Measurements from ENCODE around the gene ZMIZ1. TPM values are rescaled to one million over a fixed set of nuclear protein-coding genes. Genes with fewer than 3 reads are reported as not detected.

The ZMIZ1 gene
- total and polyA plus RNA-seq, 5 donors from 2014 or later = 1.5 to 34.8 (median 2.2) TPM

DNA sequence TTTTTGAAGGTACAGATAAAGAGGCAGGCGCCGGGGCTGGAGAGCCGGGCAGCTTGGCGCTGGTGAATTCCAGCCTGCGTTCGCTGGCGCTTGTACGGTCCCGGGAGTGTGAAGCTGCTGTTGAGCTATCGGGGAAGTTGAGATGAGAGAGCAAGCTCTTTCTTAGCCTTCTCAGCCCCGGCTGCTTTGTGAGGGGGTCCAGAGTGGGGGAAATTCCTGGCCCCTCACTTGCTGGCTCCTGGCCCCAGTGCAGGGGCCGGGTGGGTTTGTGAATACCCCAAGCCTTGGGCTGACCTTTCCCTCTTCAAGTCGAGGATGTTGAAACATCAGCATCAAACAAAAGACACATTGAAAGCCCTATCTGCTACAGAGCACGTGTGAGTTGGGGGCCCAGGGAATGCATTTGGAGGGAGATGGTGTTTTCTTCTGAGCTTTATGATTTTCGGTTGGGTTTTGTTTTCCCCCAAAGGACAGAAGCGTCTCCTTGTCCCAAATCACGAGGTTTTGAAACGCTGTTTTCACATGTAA lies 2.7 kb downstream of the ZMIZ1 start:
- peak overlapping the region in 1 of 3 donors; percentile 71 for H3K27ac Mint-ChIP-seq
- no peak for ATAC-seq (ENCODE audit: low read depth in 2 of 2)
- H3K4me1 Mint-ChIP-seq = peaks cover 0 to 68% (median 22%) of the 10 kb centered on the region in 4 donors
- peaks cover 0 to 2% (median 0%) of the 10 kb centered on the region in 7 donors for H3K9me3 Mint-ChIP-seq
- no peak for DNase-seq
- no peak overlapping the region for H3K27ac ChIP-seq (ENCODE audit: insufficient read depth, low read length, poor library complexity, severe bottlenecking)
- no peaks in the 10 kb centered on the region for H3K36me3 Mint-ChIP-seq
- H3K36me3 ChIP-seq (ENCODE audit: control insufficient read depth, insufficient read depth, low read length) = no peaks in the 10 kb centered on the region
- peaks cover 35% of the 10 kb centered on the region for H3K4me1 ChIP-seq (ENCODE audit: control insufficient read depth, insufficient read depth, low read length, poor library complexity, severe bottlenecking)
- no peaks in the 10 kb centered on the region for H3K9me3 ChIP-seq (ENCODE audit: control insufficient read depth in 2 of 2, low read length in 2 of 2)
- peak overlapping the region; percentile 80 to 90 (median 84) for H3K4me3 Mint-ChIP-seq
- no peak overlapping the region for H3K4me3 ChIP-seq (ENCODE audit: low read depth, low read length)
- peaks cover 15% of the 10 kb centered on the region for H3K27me3 Mint-ChIP-seq
- no peaks in the 10 kb centered on the region for H3K27me3 ChIP-seq (ENCODE audit: control insufficient read depth, insufficient read depth, low read length)

GRCh38 chr10:79072041-79072441 lies 3.3 kb downstream of the ZMIZ1 start:
- H3K27ac ChIP-seq (ENCODE audit: insufficient read depth, low read length, poor library complexity, severe bottlenecking) = no peak overlapping the region
- H3K4me1 Mint-ChIP-seq = peaks cover 0 to 64% (median 23%) of the 10 kb centered on the region in 4 donors
- H3K36me3 ChIP-seq (ENCODE audit: control insufficient read depth, insufficient read depth, low read length) = no peaks in the 10 kb centered on the region
- ATAC-seq (ENCODE audit: low read depth in 2 of 2) = no peak
- no peak for DNase-seq
- peak overlapping the region in 1 of 3 donors; percentile 38 for H3K27ac Mint-ChIP-seq
- H3K9me3 Mint-ChIP-seq = peaks cover 0 to 2% (median 0%) of the 10 kb centered on the region in 7 donors
- peaks cover 15% of the 10 kb centered on the region for H3K27me3 Mint-ChIP-seq
- no peaks in the 10 kb centered on the region for H3K36me3 Mint-ChIP-seq
- peaks cover 30% of the 10 kb centered on the region for H3K4me1 ChIP-seq (ENCODE audit: control insufficient read depth, insufficient read depth, low read length, poor library complexity, severe bottlenecking)
- no peak overlapping the region for H3K4me3 ChIP-seq (ENCODE audit: low read depth, low read length)
- peak overlapping the region; percentile 79 to 90 (median 82) for H3K4me3 Mint-ChIP-seq
- no peaks in the 10 kb centered on the region for H3K27me3 ChIP-seq (ENCODE audit: control insufficient read depth, insufficient read depth, low read length)
- H3K9me3 ChIP-seq (ENCODE audit: control insufficient read depth in 2 of 2, low read length in 2 of 2) = no peaks in the 10 kb centered on the region

DNA sequence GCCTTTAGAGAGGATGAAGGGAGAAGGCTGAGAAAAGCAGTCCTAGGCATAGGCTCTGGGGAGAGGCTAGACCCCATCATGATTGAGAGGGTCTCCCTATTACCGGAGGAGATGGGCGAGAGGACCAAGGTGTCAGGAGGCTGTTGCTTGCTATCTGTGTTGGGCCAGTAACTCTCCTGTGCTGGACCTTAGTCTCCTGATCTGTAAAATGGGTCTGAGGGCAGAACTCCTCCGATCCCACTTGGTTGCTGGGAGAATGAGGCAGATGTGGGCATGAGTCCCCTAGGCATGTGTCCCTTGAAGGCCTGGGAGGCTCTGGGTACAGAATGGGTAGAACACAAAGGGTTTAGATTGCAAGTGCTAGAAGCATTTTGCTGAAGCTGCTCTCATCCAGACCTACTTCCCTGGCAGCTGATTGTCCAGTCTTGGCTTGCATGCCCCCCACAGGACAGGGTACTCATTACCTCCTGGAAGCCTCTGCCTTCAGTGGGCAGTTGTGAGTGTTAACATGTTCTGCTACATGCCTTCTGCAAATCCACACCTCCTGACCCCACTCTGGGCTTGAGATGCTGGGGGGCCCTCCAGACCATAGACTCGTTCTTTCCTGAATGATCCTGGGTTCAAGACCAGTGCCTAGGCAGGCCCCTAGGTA lies 4.4 kb downstream of the ZMIZ1 start:
- Mint-ChIP-seq H3K4me3 (peak overlapping the region; percentile 50 to 83 (median 74)), H3K4me1 (peaks cover 0 to 62% (median 19%) of the 10 kb centered on the region in 4 donors), H3K27me3 (peaks cover 15% of the 10 kb centered on the region), H3K36me3 (no peaks in the 10 kb centered on the region), H3K9me3 (no peaks in the 10 kb centered on the region), H3K27ac (peak overlapping the region in 1 of 3 donors; percentile 11)
- Histone ChIP-seq H3K4me1 (ENCODE audit: control insufficient read depth, insufficient read depth, low read length, poor library complexity, severe bottlenecking) (peaks cover 28% of the 10 kb centered on the region), H3K27me3 (ENCODE audit: control insufficient read depth, insufficient read depth, low read length) (no peaks in the 10 kb centered on the region), H3K9me3 (ENCODE audit: control insufficient read depth in 2 of 2, low read length in 2 of 2) (no peaks in the 10 kb centered on the region), H3K27ac (ENCODE audit: insufficient read depth, low read length, poor library complexity, severe bottlenecking) (no peak overlapping the region), H3K36me3 (ENCODE audit: control insufficient read depth, insufficient read depth, low read length) (no peaks in the 10 kb centered on the region), H3K4me3 (ENCODE audit: low read depth, low read length) (no peak overlapping the region)
- DNase-seq = no peak
- no peak for ATAC-seq (ENCODE audit: low read depth in 2 of 2)

- no peaks in the 10 kb centered on the region for H3K36me3 ChIP-seq (ENCODE audit: control insufficient read depth, insufficient read depth, low read length)
- H3K9me3 ChIP-seq (ENCODE audit: control insufficient read depth in 2 of 2, low read length in 2 of 2) = no peaks in the 10 kb centered on the region
- no peak overlapping the region for H3K27ac ChIP-seq (ENCODE audit: insufficient read depth, low read length, poor library complexity, severe bottlenecking)
- peak overlapping the region in 1 of 4 donors; percentile 83 for H3K4me3 Mint-ChIP-seq
- DNase-seq = no peak
- peaks cover 22% of the 10 kb centered on the region for H3K4me1 ChIP-seq (ENCODE audit: control insufficient read depth, insufficient read depth, low read length, poor library complexity, severe bottlenecking)
- H3K27me3 Mint-ChIP-seq = peaks cover 8% of the 10 kb centered on the region
- no peaks in the 10 kb centered on the region for H3K36me3 Mint-ChIP-seq
- H3K4me3 ChIP-seq (ENCODE audit: low read depth, low read length) = no peak overlapping the region
- peaks cover 0 to 62% (median 20%) of the 10 kb centered on the region in 4 donors for H3K4me1 Mint-ChIP-seq
- no peak for ATAC-seq (ENCODE audit: low read depth in 2 of 2)
- H3K27ac Mint-ChIP-seq = no peak overlapping the region
- H3K27me3 ChIP-seq (ENCODE audit: control insufficient read depth, insufficient read depth, low read length) = no peaks in the 10 kb centered on the region
- H3K9me3 Mint-ChIP-seq = no peaks in the 10 kb centered on the region
Measured at GRCh38 chr10:79073784-79074432, 5.1 kb downstream of the ZMIZ1 start.

DNA sequence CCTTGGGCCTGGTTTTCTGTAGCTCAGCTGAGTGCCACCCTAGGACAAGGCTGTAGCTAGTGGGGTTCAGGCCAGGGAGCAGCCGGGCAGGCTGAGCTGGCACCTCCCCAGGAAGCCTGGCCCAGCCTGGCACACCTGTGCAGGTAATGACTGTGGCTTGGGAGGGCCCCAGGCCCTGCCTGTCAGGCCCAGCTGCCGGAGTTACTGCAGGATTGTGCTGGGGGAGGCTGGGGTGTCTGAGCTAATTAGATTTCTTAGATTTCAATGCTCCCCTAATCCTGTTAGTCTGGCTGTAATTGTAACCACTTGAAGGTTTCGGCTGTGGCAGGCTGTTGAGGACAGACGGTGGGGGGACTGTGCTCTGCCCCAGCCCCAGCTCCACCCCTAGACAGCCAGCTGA lies 6.0 kb downstream of the ZMIZ1 start:
- no peak overlapping the region for H3K27ac ChIP-seq (ENCODE audit: insufficient read depth, low read length, poor library complexity, severe bottlenecking)
- Mint-ChIP-seq H3K27me3 (peaks cover 6% of the 10 kb centered on the region), H3K27ac (no peak overlapping the region), H3K4me3 (peak overlapping the region in 2 of 4 donors; percentile 32 to 83), H3K4me1 (peaks cover 0 to 65% (median 23%) of the 10 kb centered on the region in 4 donors), H3K9me3 (no peaks in the 10 kb centered on the region), H3K36me3 (no peaks in the 10 kb centered on the region)
- ATAC-seq (ENCODE audit: low read depth in 2 of 2) = no peak
- peaks cover 22% of the 10 kb centered on the region for H3K4me1 ChIP-seq (ENCODE audit: control insufficient read depth, insufficient read depth, low read length, poor library complexity, severe bottlenecking)
- H3K27me3 ChIP-seq (ENCODE audit: control insufficient read depth, insufficient read depth, low read length) = no peaks in the 10 kb centered on the region
- no peak for DNase-seq
- H3K9me3 ChIP-seq (ENCODE audit: control insufficient read depth in 2 of 2, low read length in 2 of 2) = no peaks in the 10 kb centered on the region
- no peak overlapping the region for H3K4me3 ChIP-seq (ENCODE audit: low read depth, low read length)
- H3K36me3 ChIP-seq (ENCODE audit: control insufficient read depth, insufficient read depth, low read length) = no peaks in the 10 kb centered on the region

GRCh38 chr10:79075418-79075817 lies 6.7 kb downstream of the ZMIZ1 start:
- Mint-ChIP-seq H3K27ac (peak overlapping the region in 1 of 3 donors; percentile 9), H3K4me3 (peak overlapping the region in 1 of 4 donors; percentile 73), H3K27me3 (peaks cover 4% of the 10 kb centered on the region), H3K36me3 (no peaks in the 10 kb centered on the region), H3K9me3 (no peaks in the 10 kb centered on the region), H3K4me1 (peaks cover 0 to 66% (median 22%) of the 10 kb centered on the region in 4 donors)
- no peak for ATAC-seq (ENCODE audit: low read depth in 2 of 2)
- Histone ChIP-seq H3K9me3 (ENCODE audit: control insufficient read depth in 2 of 2, low read length in 2 of 2) (no peaks in the 10 kb centered on the region), H3K27me3 (ENCODE audit: control insufficient read depth, insufficient read depth, low read length) (no peaks in the 10 kb centered on the region), H3K27ac (ENCODE audit: insufficient read depth, low read length, poor library complexity, severe bottlenecking) (no peak overlapping the region), H3K4me1 (ENCODE audit: control insufficient read depth, insufficient read depth, low read length, poor library complexity, severe bottlenecking) (peaks cover 22% of the 10 kb centered on the region), H3K36me3 (ENCODE audit: control insufficient read depth, insufficient read depth, low read length) (no peaks in the 10 kb centered on the region), H3K4me3 (ENCODE audit: low read depth, low read length) (no peak overlapping the region)
- no peak for DNase-seq

- DNase-seq = no peak
- peaks cover 10% of the 10 kb centered on the region for H3K4me1 ChIP-seq (ENCODE audit: control insufficient read depth, insufficient read depth, low read length, poor library complexity, severe bottlenecking)
- Mint-ChIP-seq H3K27ac (peak overlapping the region in 1 of 3 donors; percentile 46), H3K36me3 (no peaks in the 10 kb centered on the region), H3K4me1 (peaks cover 0 to 63% (median 18%) of the 10 kb centered on the region in 4 donors), H3K27me3 (peaks cover 4% of the 10 kb centered on the region), H3K4me3 (peak overlapping the region in 1 of 4 donors; percentile 40), H3K9me3 (no peaks in the 10 kb centered on the region)
- H3K27ac ChIP-seq (ENCODE audit: insufficient read depth, low read length, poor library complexity, severe bottlenecking) = no peak overlapping the region
- no peaks in the 10 kb centered on the region for H3K36me3 ChIP-seq (ENCODE audit: control insufficient read depth, insufficient read depth, low read length)
- H3K4me3 ChIP-seq (ENCODE audit: low read depth, low read length) = no peak overlapping the region
- ATAC-seq (ENCODE audit: low read depth in 2 of 2) = no peak
- no peaks in the 10 kb centered on the region for H3K9me3 ChIP-seq (ENCODE audit: control insufficient read depth in 2 of 2, low read length in 2 of 2)
- no peaks in the 10 kb centered on the region for H3K27me3 ChIP-seq (ENCODE audit: control insufficient read depth, insufficient read depth, low read length)
Measured at GRCh38 chr10:79077488-79078173, 8.9 kb downstream of the ZMIZ1 start.

Measured in CD4-positive, CD25-positive, alpha-beta regulatory T cell (primary cell).